CD8-positive, alpha-beta memory T cell (primary cell): ENCODE results near the gene CYP27C1. TPM values are rescaled to one million over a fixed set of nuclear protein-coding genes. Genes with fewer than 3 reads are reported as not detected.

Experiments
- CTCF ChIA-PET: fragments of 350-600 bp; sonication (Branson Sonifier 250); formaldehyde crosslinking; loops from one replicate; lab custom pipeline; 2021; ENCODE audit warnings: antibody characterized with exemption; lab: Charles Lee
- POLR2A ChIA-PET: fragments of 350-600 bp; sonication (Branson Sonifier 250); formaldehyde crosslinking; loops from one replicate; lab custom pipeline; 2021; ENCODE audit warnings: antibody characterized with exemption; lab: Charles Lee
- DNase-seq, 5 donors: peaks; one replicate each; pipeline versions ENCODE4 v3.0.0 to v3.0.0-alpha.2; 2020 to 2022; ENCODE audit warnings: mixed read lengths in 1 of 5
- H3K27ac ChIP-seq: one replicate; pipeline ENCODE4 v1.7.0; 2013; ENCODE audit warnings: low read depth, mild to moderate bottlenecking, low read length, moderate library complexity
- H3K27me3 ChIP-seq: 2 replicates; pipeline ENCODE4 v1.7.0; 2013; ENCODE audit warnings: low read length, mild to moderate bottlenecking; ENCODE audit not compliant: insufficient read depth, poor library complexity, severe bottlenecking
- H3K36me3 ChIP-seq: 2 replicates; pipeline ENCODE4 v1.7.0; 2013; ENCODE audit warnings: mild to moderate bottlenecking, low read length, moderate library complexity; ENCODE audit not compliant: insufficient read depth
- H3K4me1 ChIP-seq: 2 replicates; pipeline ENCODE4 v1.7.0; 2013; ENCODE audit warnings: mild to moderate bottlenecking, low read length, moderate library complexity; ENCODE audit not compliant: insufficient read depth
- H3K4me3 ChIP-seq: 2 replicates; pipeline ENCODE4 v1.7.0; 2013; ENCODE audit warnings: mild to moderate bottlenecking, low read length
- H3K9me3 ChIP-seq: 2 replicates; pipeline ENCODE4 v1.7.0; 2013; ENCODE audit warnings: mild to moderate bottlenecking, low read length
- H3K27ac Mint-ChIP-seq, 8 donors: one replicate each; pipeline ENCODE4 v1.8.0; 2020 to 2021; ENCODE audit warnings: mixed read lengths in 8 of 8, mild to moderate bottlenecking in 6 of 8, inconsistent platforms in 3 of 8, moderate library complexity in 3 of 8
- H3K27me3 Mint-ChIP-seq, 2 donors: one replicate each; pipeline ENCODE4 v1.8.0; 2020 to 2021; ENCODE audit warnings: mixed read lengths in 2 of 2, mild to moderate bottlenecking in 1 of 2, moderate library complexity in 1 of 2
- H3K36me3 Mint-ChIP-seq, 3 donors: one replicate each; pipeline ENCODE4 v1.8.0; 2020 to 2021; ENCODE audit warnings: mixed read lengths in 3 of 3, inconsistent platforms in 1 of 3, mild to moderate bottlenecking in 1 of 3
- H3K4me1 Mint-ChIP-seq, 3 donors: one replicate each; pipeline ENCODE4 v1.8.0; 2020 to 2021; ENCODE audit warnings: mixed read lengths in 3 of 3, inconsistent platforms in 1 of 3, mild to moderate bottlenecking in 1 of 3
- H3K4me3 Mint-ChIP-seq, 7 donors: one replicate each; pipeline ENCODE4 v1.8.0; 2020 to 2021; ENCODE audit warnings: mixed read lengths in 7 of 7, mild to moderate bottlenecking in 6 of 7, moderate library complexity in 4 of 7, inconsistent platforms in 2 of 7
- H3K9me3 Mint-ChIP-seq, 5 donors: one replicate each; pipeline ENCODE4 v1.8.0; 2020 to 2022; ENCODE audit warnings: mixed read lengths in 5 of 5, mild to moderate bottlenecking in 3 of 5, moderate library complexity in 2 of 5, inconsistent platforms in 1 of 5
- polyA plus RNA-seq: library from polyadenylated mRNA; unstranded; fragments of 300-500 nt; fragmentation: Illumina TruSeq; gene quantifications from one replicate; pipeline ENCODE4 v1.2.3, GENCODE V29; 2021
- total RNA-seq, 2 experiments: library from RNA; stranded (reverse); gene quantifications; one replicate each; pipeline ENCODE4 v1.2.3, GENCODE V29; 2021

Gene CYP27C1
- total and polyA plus RNA-seq, 3 experiments from 2014 or later: not detected

- Mint-ChIP-seq H3K9me3 (no peaks in the 10 kb centered on the region), H3K4me1 (no peaks in the 10 kb centered on the region), H3K27me3 (peaks cover 7% of the 10 kb centered on the region in 2 donors), H3K36me3 (no peaks in the 10 kb centered on the region), H3K27ac (peak overlapping the region in 1 of 8 donors; percentile 32), H3K4me3 (no peak overlapping the region)
- Histone ChIP-seq H3K27ac (no peak overlapping the region), H3K36me3 (no peaks in the 10 kb centered on the region), H3K4me1 (no peaks in the 10 kb centered on the region), H3K27me3 (no peaks in the 10 kb centered on the region), H3K9me3 (no peaks in the 10 kb centered on the region), H3K4me3 (no peak overlapping the region)
- no peak for DNase-seq
- ChIA-PET POLR2A (no interaction called here), CTCF (no interaction called here)
Measured at GRCh38 chr2:127170452-127171197, 49.5 kb downstream of the CYP27C1 start.

- Histone ChIP-seq H3K27me3 (no peaks in the 10 kb centered on the region), H3K4me3 (no peak overlapping the region), H3K36me3 (no peaks in the 10 kb centered on the region), H3K4me1 (no peaks in the 10 kb centered on the region), H3K9me3 (no peaks in the 10 kb centered on the region), H3K27ac (no peak overlapping the region)
- peaks cover 0 to 1% (median 0%) of the 10 kb centered on the region in 5 donors for H3K9me3 Mint-ChIP-seq
- peaks cover 3 to 6% of the 10 kb centered on the region in 2 donors for H3K27me3 Mint-ChIP-seq
- no peaks in the 10 kb centered on the region for H3K4me1 Mint-ChIP-seq
- CTCF ChIA-PET: no interaction called here
- POLR2A ChIA-PET: no interaction called here
- H3K4me3 Mint-ChIP-seq: no peak overlapping the region
- H3K36me3 Mint-ChIP-seq: no peaks in the 10 kb centered on the region
- DNase-seq: no peak
- H3K27ac Mint-ChIP-seq: no peak overlapping the region
Measured at GRCh38 chr2:127170021-127170420, 50.1 kb downstream of the CYP27C1 start.

- no peak overlapping the region for H3K4me3 Mint-ChIP-seq
Measured at GRCh38 chr2:127169066-127169660, 50.9 kb downstream of the CYP27C1 start.

GRCh38 chr2:127166231-127166860, 53.8 kb downstream of the CYP27C1 start:
- Mint-ChIP-seq H3K27me3 (peaks cover 0 to 1% of the 10 kb centered on the region in 2 donors), H3K4me3 (no peak overlapping the region), H3K36me3 (no peaks in the 10 kb centered on the region), H3K9me3 (peaks cover 0 to 1% (median 0%) of the 10 kb centered on the region in 5 donors), H3K4me1 (no peaks in the 10 kb centered on the region), H3K27ac (no peak overlapping the region)
- ChIA-PET POLR2A (no interaction called here), CTCF (no interaction called here)
- no peak for DNase-seq
- Histone ChIP-seq H3K36me3 (no peaks in the 10 kb centered on the region), H3K9me3 (no peaks in the 10 kb centered on the region), H3K27ac (no peak overlapping the region), H3K27me3 (no peaks in the 10 kb centered on the region), H3K4me3 (no peak overlapping the region), H3K4me1 (no peaks in the 10 kb centered on the region)

More at GRCh38 chr2:127169066-127169660, 50.9 kb downstream of the CYP27C1 start:
- Mint-ChIP-seq H3K36me3 (no peaks in the 10 kb centered on the region), H3K4me1 (no peaks in the 10 kb centered on the region), H3K27ac (no peak overlapping the region), H3K27me3 (peaks cover 0 to 1% of the 10 kb centered on the region in 2 donors), H3K9me3 (peaks cover 0 to 1% (median 0%) of the 10 kb centered on the region in 5 donors)
- Histone ChIP-seq H3K9me3 (no peaks in the 10 kb centered on the region), H3K27me3 (no peaks in the 10 kb centered on the region), H3K36me3 (no peaks in the 10 kb centered on the region), H3K4me3 (no peak overlapping the region), H3K27ac (no peak overlapping the region), H3K4me1 (no peaks in the 10 kb centered on the region)
- no peak for DNase-seq
- ChIA-PET POLR2A (no interaction called here), CTCF (interaction anchor here (1.6 kb wide), 1 partner anchor 101 kb away, joined by 4 read pairs; no protein-coding TSS in a partner anchor)

- ChIA-PET POLR2A (interaction anchor here (0.6 kb wide), 1 partner anchor 577 kb away, joined by 7 read pairs; no protein-coding TSS in a partner anchor), CTCF (no interaction called here)
- no peaks in the 10 kb centered on the region for H3K4me1 Mint-ChIP-seq
- Histone ChIP-seq H3K36me3 (no peaks in the 10 kb centered on the region), H3K9me3 (no peaks in the 10 kb centered on the region), H3K4me1 (no peaks in the 10 kb centered on the region), H3K27ac (no peak overlapping the region), H3K27me3 (no peaks in the 10 kb centered on the region), H3K4me3 (no peak overlapping the region)
- DNase-seq: no peak
- peaks cover 0 to 1% (median 0%) of the 10 kb centered on the region in 5 donors for H3K9me3 Mint-ChIP-seq
- peaks cover 0 to 1% of the 10 kb centered on the region in 2 donors for H3K27me3 Mint-ChIP-seq
- H3K4me3 Mint-ChIP-seq: no peak overlapping the region
- peak overlapping the region in 1 of 8 donors; percentile 81 for H3K27ac Mint-ChIP-seq
- no peaks in the 10 kb centered on the region for H3K36me3 Mint-ChIP-seq
Measured at GRCh38 chr2:127165539-127165935, 54.6 kb downstream of the CYP27C1 start.

GRCh38 chr2:127164761-127165538, 55.1 kb downstream of the CYP27C1 start:
- Mint-ChIP-seq H3K9me3 (peaks cover 0 to 1% (median 0%) of the 10 kb centered on the region in 5 donors), H3K27ac (peak overlapping the region in 2 of 8 donors; percentile 50 to 81), H3K4me3 (no peak overlapping the region), H3K4me1 (no peaks in the 10 kb centered on the region), H3K36me3 (no peaks in the 10 kb centered on the region), H3K27me3 (peaks cover 0 to 1% of the 10 kb centered on the region in 2 donors)
- H3K4me3 ChIP-seq: no peak overlapping the region
- no peak for DNase-seq
- ChIA-PET CTCF (no interaction called here), POLR2A (no interaction called here)
- no peaks in the 10 kb centered on the region for H3K9me3 ChIP-seq
- H3K27ac ChIP-seq: no peak overlapping the region
- no peaks in the 10 kb centered on the region for H3K36me3 ChIP-seq
- no peaks in the 10 kb centered on the region for H3K4me1 ChIP-seq
- H3K27me3 ChIP-seq: no peaks in the 10 kb centered on the region

GRCh38 chr2:127163921-127164320, 56.2 kb downstream of the CYP27C1 start:
- POLR2A ChIA-PET: no interaction called here
- no peaks in the 10 kb centered on the region for H3K4me1 ChIP-seq
- DNase-seq: no peak
- H3K27ac ChIP-seq: no peak overlapping the region
- Mint-ChIP-seq H3K27me3 (peaks cover 1 to 7% of the 10 kb centered on the region in 2 donors), H3K4me1 (no peaks in the 10 kb centered on the region), H3K4me3 (no peak overlapping the region), H3K27ac (no peak overlapping the region), H3K36me3 (no peaks in the 10 kb centered on the region), H3K9me3 (peaks cover 0 to 1% (median 0%) of the 10 kb centered on the region in 5 donors)
- CTCF ChIA-PET: no interaction called here
- no peaks in the 10 kb centered on the region for H3K36me3 ChIP-seq
- no peaks in the 10 kb centered on the region for H3K9me3 ChIP-seq
- no peak overlapping the region for H3K4me3 ChIP-seq
- H3K27me3 ChIP-seq: no peaks in the 10 kb centered on the region
